ENCODE data around the gene SHPK. TPM values are rescaled to one million over a fixed set of nuclear protein-coding genes. Genes with fewer than 3 reads are reported as not detected.
"Not testable (repeated sequence)": the region's sequence is repeated elsewhere in the genome, so short reads cannot be mapped to it uniquely, and the experiment has no call there.

The SHPK gene
- total RNA-seq, 1 donor from 2014 or later, result 22.1 TPM

DNA sequence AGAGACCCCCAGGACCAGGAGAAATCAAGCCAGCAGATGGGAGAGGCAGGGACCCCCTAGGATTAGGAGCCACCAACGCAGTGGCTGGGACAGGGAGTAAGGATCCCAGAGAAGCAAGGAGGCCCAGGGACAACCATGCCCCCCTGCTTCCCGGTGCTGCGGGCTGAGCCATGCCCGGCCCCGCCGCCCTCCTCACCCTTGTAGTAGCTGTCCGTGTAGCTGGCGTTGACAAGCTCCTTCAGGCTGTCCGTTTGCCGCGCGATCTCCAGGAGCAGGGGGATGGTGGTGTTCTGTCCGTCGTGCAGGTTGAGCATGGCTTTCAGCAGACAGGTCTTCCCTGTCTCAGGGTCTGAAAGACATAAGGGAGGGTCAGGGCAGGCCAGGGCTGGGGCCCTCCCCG is 45.3 kb downstream of the SHPK start:
- H3K36me3 Mint-ChIP-seq, result no peaks in the 10 kb centered on the region
- H3K27me3 Mint-ChIP-seq, result no peaks in the 10 kb centered on the region
- H3K27ac Mint-ChIP-seq, result no peak overlapping the region
- H3K9me3 Mint-ChIP-seq, result no peaks in the 10 kb centered on the region
- TF ChIP-seq, protein P1, sequence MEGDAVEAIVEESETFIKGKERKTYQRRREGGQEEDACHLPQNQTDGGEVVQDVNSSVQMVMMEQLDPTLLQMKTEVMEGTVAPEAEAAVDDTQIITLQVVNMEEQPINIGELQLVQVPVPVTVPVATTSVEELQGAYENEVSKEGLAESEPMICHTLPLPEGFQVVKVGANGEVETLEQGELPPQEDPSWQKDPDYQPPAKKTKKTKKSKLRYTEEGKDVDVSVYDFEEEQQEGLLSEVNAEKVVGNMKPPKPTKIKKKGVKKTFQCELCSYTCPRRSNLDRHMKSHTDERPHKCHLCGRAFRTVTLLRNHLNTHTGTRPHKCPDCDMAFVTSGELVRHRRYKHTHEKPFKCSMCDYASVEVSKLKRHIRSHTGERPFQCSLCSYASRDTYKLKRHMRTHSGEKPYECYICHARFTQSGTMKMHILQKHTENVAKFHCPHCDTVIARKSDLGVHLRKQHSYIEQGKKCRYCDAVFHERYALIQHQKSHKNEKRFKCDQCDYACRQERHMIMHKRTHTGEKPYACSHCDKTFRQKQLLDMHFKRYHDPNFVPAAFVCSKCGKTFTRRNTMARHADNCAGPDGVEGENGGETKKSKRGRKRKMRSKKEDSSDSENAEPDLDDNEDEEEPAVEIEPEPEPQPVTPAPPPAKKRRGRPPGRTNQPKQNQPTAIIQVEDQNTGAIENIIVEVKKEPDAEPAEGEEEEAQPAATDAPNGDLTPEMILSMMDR (conservative IDR thresholded peaks at IDR 0.05), result no peak
- H3K4me1 Mint-ChIP-seq (ENCODE audit: unreplicated experiment), result no peaks in the 10 kb centered on the region
- H3K4me3 Mint-ChIP-seq, result no peak overlapping the region
- no peak for DNase-seq (ENCODE audit: extremely low spot score, unreplicated experiment)

DNA sequence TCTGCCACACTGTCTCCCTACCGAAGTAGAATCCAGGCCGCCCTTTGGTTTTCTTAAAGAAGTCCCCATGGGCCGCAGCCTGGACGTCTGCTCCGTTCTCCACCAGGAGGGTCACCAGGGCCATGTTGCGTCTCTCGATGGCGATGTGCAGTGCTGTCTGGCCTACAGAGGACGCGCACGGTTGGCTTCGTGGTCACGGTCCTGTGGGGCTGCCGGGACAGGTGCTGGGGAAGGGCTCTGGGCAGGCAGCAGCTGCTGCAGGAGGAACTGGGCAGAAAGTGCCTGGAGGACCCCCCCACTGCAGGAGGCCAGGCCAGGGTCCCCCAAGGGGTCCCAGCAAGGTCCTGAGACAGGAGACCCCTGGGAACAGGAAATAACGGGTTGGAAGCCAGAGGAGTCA is 45.8 kb downstream of the SHPK start:
- Mint-ChIP-seq H3K9me3 (no peaks in the 10 kb centered on the region), H3K4me1 (ENCODE audit: unreplicated experiment) (no peaks in the 10 kb centered on the region), H3K27me3 (no peaks in the 10 kb centered on the region), H3K36me3 (no peaks in the 10 kb centered on the region), H3K27ac (no peak overlapping the region), H3K4me3 (no peak overlapping the region)
- DNase-seq (ENCODE audit: extremely low spot score, unreplicated experiment), result no peak
- TF ChIP-seq, protein P1 (conservative IDR thresholded peaks at IDR 0.05), result no peak

DNA sequence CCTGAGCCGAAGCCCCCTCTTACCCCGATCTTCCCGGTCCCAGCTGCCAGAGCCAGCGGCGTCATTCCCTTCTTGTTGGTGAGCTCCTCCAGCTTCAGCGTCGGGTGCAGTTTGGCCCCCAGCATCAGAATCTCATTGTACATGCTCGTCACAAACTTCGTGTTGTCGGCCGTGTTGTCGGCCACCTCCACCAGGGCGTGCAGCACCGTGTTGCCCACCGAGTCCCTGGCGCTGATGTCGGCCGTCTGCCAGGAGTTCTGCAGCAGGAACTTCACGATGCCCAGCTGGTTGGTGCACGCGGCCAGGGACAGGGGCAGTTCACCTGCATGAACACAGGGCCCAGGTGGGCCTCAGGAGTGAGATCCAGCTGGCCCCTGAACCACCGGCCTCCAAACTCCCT is 46.3 kb downstream of the SHPK start:
- Mint-ChIP-seq H3K9me3 (no peaks in the 10 kb centered on the region), H3K36me3 (no peaks in the 10 kb centered on the region), H3K27me3 (no peaks in the 10 kb centered on the region), H3K4me3 (no peak overlapping the region), H3K27ac (no peak overlapping the region), H3K4me1 (ENCODE audit: unreplicated experiment) (no peaks in the 10 kb centered on the region)
- DNase-seq (ENCODE audit: extremely low spot score, unreplicated experiment), result no peak
- TF ChIP-seq, protein P1 (conservative IDR thresholded peaks at IDR 0.05), result no peak

DNA sequence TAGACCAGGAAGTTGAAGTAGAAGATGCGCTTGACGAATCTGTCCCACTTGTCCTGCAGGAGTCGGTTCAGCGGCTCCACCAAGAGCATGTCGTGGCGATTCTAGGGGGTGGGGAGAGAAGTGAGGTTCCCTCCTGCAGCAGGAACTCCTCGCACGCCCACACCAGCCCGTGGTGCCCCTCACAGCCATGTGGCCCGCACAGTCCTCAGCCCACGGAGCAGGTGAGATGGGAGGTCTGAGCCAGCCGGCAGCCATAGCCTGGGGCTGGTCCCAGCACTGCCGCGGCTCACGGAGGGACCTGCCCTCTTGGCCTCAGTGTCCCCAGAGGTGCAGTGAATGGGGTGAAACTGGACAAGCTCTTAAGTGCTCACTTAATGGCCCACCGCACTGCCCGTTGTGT is 50.2 kb downstream of the SHPK start:
- no peaks in the 10 kb centered on the region for H3K4me1 Mint-ChIP-seq (ENCODE audit: unreplicated experiment)
- H3K27me3 Mint-ChIP-seq, result no peaks in the 10 kb centered on the region
- no peak overlapping the region for H3K4me3 Mint-ChIP-seq
- no peak overlapping the region for H3K27ac Mint-ChIP-seq
- TF ChIP-seq, protein P1 (conservative IDR thresholded peaks at IDR 0.05), result no peak
- no peak for DNase-seq (ENCODE audit: extremely low spot score, unreplicated experiment)
- peaks cover 9% of the 10 kb centered on the region for H3K36me3 Mint-ChIP-seq
- H3K9me3 Mint-ChIP-seq, result no peaks in the 10 kb centered on the region

DNA sequence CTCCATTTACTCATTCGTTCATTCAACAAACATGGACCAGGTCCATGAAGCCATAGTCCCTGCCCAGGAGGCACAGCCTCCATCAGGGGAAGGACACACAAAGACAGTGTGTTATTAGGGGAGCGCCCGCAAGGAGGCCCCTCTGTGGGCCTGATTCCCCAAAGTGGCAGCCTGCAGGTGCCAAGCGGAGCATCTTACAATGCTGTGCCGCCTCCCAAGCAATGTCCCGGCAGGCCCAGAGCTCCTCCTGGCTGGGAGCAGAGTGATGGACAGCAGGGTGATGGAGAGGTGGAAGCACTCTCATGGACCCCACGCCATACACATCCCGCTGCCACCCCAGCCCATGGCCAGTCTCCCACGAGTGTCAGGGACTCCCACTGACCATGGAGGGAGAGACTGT is 52.6 kb downstream of the SHPK start:
- H3K27me3 Mint-ChIP-seq, result no peaks in the 10 kb centered on the region
- H3K36me3 Mint-ChIP-seq, result peaks cover 15% of the 10 kb centered on the region
- DNase-seq (ENCODE audit: extremely low spot score, unreplicated experiment), result no peak
- H3K27ac Mint-ChIP-seq, result no peak overlapping the region
- no peaks in the 10 kb centered on the region for H3K4me1 Mint-ChIP-seq (ENCODE audit: unreplicated experiment)
- TF ChIP-seq, protein P1 (conservative IDR thresholded peaks at IDR 0.05), result no peak
- no peak overlapping the region for H3K4me3 Mint-ChIP-seq
- no peaks in the 10 kb centered on the region for H3K9me3 Mint-ChIP-seq

DNA sequence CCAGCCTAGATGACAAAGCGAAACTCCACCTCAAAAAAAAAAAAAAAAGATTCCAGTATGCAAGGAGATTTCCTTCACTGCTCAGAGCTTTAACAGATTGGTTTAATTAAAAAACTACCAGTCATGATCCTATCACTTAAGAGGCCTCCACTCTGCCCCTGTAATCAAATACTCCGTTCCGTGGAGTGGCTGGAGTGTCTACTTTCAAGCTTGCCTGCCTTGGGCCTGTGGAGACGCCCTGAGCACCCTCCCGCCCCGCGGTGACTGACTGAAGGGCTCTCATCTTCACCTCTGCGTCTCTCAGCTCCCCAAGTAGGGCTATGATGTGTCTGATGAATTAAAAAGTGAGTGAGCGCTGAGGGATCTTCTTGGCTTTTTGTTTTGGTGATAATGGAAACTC is 53.1 kb downstream of the SHPK start:
- Mint-ChIP-seq H3K36me3 (peaks cover 15% of the 10 kb centered on the region), H3K27me3 (no peaks in the 10 kb centered on the region), H3K9me3 (no peaks in the 10 kb centered on the region), H3K4me1 (ENCODE audit: unreplicated experiment) (no peaks in the 10 kb centered on the region), H3K4me3 (no peak overlapping the region), H3K27ac (no peak overlapping the region)
- TF ChIP-seq, protein P1 (conservative IDR thresholded peaks at IDR 0.05), result no peak
- DNase-seq (ENCODE audit: extremely low spot score, unreplicated experiment), result no peak

DNA sequence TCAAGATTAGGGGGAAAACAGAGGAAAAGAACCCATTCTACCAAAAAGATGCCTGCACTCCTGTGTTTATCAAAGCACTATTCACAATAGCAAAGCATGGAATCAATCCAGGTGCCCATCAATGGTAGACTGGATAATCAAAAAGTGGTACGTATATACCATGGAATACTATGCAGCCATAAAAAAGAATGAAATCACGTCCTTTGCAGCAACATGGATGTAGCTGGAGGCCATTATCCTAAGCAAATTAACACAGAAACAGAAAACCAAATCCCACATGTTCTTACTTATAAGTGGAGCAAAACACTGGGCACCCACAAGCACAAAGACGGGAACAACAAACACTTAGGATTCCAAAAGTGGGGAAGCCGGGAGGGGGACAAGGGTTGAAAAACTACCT is 57.4 kb downstream of the SHPK start:
- H3K36me3 Mint-ChIP-seq, result peaks cover 18% of the 10 kb centered on the region
- not testable (repeated sequence) for H3K9me3 Mint-ChIP-seq; H3K4me1 Mint-ChIP-seq (ENCODE audit: unreplicated experiment); DNase-seq (ENCODE audit: extremely low spot score, unreplicated experiment); H3K4me3 Mint-ChIP-seq; H3K27me3 Mint-ChIP-seq; H3K27ac Mint-ChIP-seq

Measured in type B pancreatic cell (in vitro differentiated cells).